DOHH2 (cell line): Measurements from ENCODE around the gene SYTL5.

Source experiments
- CTCF ChIP-seq: fragments of 200-600 bp; sonication (generic); IDR thresholded peaks from one replicate; pipeline ENCODE4 v1.5.1; 2014; ENCODE audit warnings: antibody characterized with exemption, mild to moderate bottlenecking, low read depth, low read length; ENCODE audit not compliant: poor library complexity, severe bottlenecking
- EZH2phosphoT487 ChIP-seq: fragments of 200-600 bp; sonication (generic); IDR thresholded peaks from 2 replicates; pipeline ENCODE4 v1.6.1; 2017; ENCODE audit warnings: borderline replicate concordance, mild to moderate bottlenecking, antibody characterized with exemption, low read length, moderate library complexity, mixed read lengths

DNA sequence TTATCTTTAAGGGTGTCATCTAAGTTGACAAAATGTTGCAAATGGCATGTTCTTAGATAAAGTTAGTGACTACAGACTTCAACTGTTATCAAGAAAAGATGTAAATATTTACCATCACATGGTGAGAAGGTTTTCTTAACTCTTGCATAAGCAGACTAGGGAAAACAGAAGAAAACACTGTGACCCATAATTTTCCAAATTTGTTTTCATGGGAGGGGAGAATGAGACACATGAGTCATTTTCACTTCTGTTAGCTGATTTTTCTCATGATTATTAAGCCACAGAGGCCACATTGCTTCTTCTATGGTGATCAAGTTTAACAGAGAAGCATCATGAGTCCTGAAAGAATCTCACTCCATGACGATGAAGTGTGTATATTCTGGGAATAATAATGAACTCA is 30.2 kb upstream of the SYTL5 start:
- TF ChIP-seq CTCF = no peak
- TF ChIP-seq EZH2phosphoT487 = no peak
